Naive thymus-derived CD4-positive, alpha-beta T cell (primary cell): Measurements from ENCODE around the gene FPR2. TPM values are rescaled to one million over a fixed set of nuclear protein-coding genes. Genes with fewer than 3 reads are reported as not detected.

Experiments
- ATAC-seq: fragments of 150-1000 bp; cut with Tn5 transposase; 2 replicates; pipeline ENCODE4 v1.10.0; 2021; ENCODE audit warnings: mild to moderate bottlenecking, moderate library complexity
- CTCF ChIA-PET: fragments of 350-600 bp; sonication (Branson Sonifier 250); formaldehyde crosslinking; loops from one replicate; lab custom pipeline; 2021; ENCODE audit warnings: antibody characterized with exemption; lab: Charles Lee
- POLR2A ChIA-PET: fragments of 350-600 bp; sonication (Branson Sonifier 250); formaldehyde crosslinking; loops from one replicate; lab custom pipeline; 2021; ENCODE audit warnings: antibody characterized with exemption, inconsistent platforms; lab: Charles Lee
- DNase-seq, 9 donors: peaks; one replicate each; pipeline versions ENCODE4 v3.0.0 to v3.0.0-alpha.2; 2020 to 2022; ENCODE audit warnings: mixed read lengths in 1 of 9
- H3K27ac ChIP-seq: one replicate; pipeline ENCODE4 v1.7.0; 2013; ENCODE audit warnings: mild to moderate bottlenecking, low read depth, low read length, moderate library complexity
- H3K27me3 ChIP-seq, 2 donors: one replicate each; pipeline ENCODE4 v1.7.0; 2013; ENCODE audit warnings: low read length in 2 of 2, mild to moderate bottlenecking in 2 of 2, moderate library complexity in 2 of 2; ENCODE audit not compliant: control insufficient read depth in 2 of 2, insufficient read depth in 2 of 2
- H3K36me3 ChIP-seq, 3 experiments: 1 replicate in 2 of 3; 2 replicates in 1 of 3; pipeline ENCODE4 v1.7.0; 2013; ENCODE audit warnings: low read length in 3 of 3, mild to moderate bottlenecking in 3 of 3, moderate library complexity in 1 of 3; ENCODE audit not compliant: insufficient read depth in 3 of 3, control insufficient read depth in 2 of 3
- H3K4me1 ChIP-seq, 2 donors: one replicate each; pipeline ENCODE4 v1.7.0; 2013; ENCODE audit warnings: low read length in 2 of 2, mild to moderate bottlenecking in 2 of 2, moderate library complexity in 1 of 2; ENCODE audit not compliant: control insufficient read depth in 2 of 2, insufficient read depth in 2 of 2
- H3K4me3 ChIP-seq: 2 replicates; pipeline ENCODE4 v1.7.0; 2013; ENCODE audit warnings: mild to moderate bottlenecking, low read length
- H3K9me3 ChIP-seq, 3 experiments: 1 replicate in 2 of 3; 2 replicates in 1 of 3; pipeline ENCODE4 v1.7.0; 2013; ENCODE audit warnings: low read length in 3 of 3; ENCODE audit not compliant: control insufficient read depth in 2 of 3
- H3K27ac Mint-ChIP-seq, 9 donors: one replicate each; pipeline ENCODE4 v1.8.0; 2020 to 2022; ENCODE audit warnings: mixed read lengths in 9 of 9, mild to moderate bottlenecking in 8 of 9, moderate library complexity in 5 of 9, inconsistent platforms in 2 of 9
- H3K27me3 Mint-ChIP-seq, 5 donors: one replicate each; pipeline ENCODE4 v1.8.0; 2021 to 2022; ENCODE audit warnings: mixed read lengths in 5 of 5, mild to moderate bottlenecking in 1 of 5
- H3K36me3 Mint-ChIP-seq, 5 donors: one replicate each; pipeline ENCODE4 v1.8.0; 2020 to 2022; ENCODE audit warnings: mixed read lengths in 5 of 5, mild to moderate bottlenecking in 3 of 5, inconsistent platforms in 1 of 5
- H3K4me1 Mint-ChIP-seq, 7 donors: one replicate each; pipeline ENCODE4 v1.8.0; 2020 to 2022; ENCODE audit warnings: mixed read lengths in 7 of 7, mild to moderate bottlenecking in 3 of 7, inconsistent platforms in 1 of 7
- H3K4me3 Mint-ChIP-seq, 10 donors: one replicate each; pipeline ENCODE4 v1.8.0; 2020 to 2022; ENCODE audit warnings: mild to moderate bottlenecking in 10 of 10, mixed read lengths in 10 of 10, moderate library complexity in 6 of 10, inconsistent platforms in 2 of 10
- H3K9me3 Mint-ChIP-seq, 11 donors: one replicate each; pipeline ENCODE4 v1.8.0; 2020 to 2022; ENCODE audit warnings: mixed read lengths in 11 of 11, mild to moderate bottlenecking in 4 of 11, inconsistent platforms in 1 of 11, moderate library complexity in 1 of 11
- intact Hi-C, 2 donors: fragments of 100-400 bp; cut with micrococcal nuclease; formaldehyde crosslinking; loops; one replicate each; pipeline ENCODE4 v1.15.1; 2023
- polyA plus RNA-seq, 2 donors: library from polyadenylated mRNA; unstranded; fragments of 300-500 nt; fragmentation: Illumina TruSeq; gene quantifications; one replicate each; pipeline ENCODE4 v1.2.3, GENCODE V29; 2021
- total RNA-seq, 6 experiments: library from RNA in 5 of 6; stranded (reverse) in 5 of 6; gene quantifications; 1 replicate in 5 of 6; 2 replicates in 1 of 6; pipeline ENCODE4 v1.2.3 and lab custom pipeline; 2021 to 2026

FPR2 gene, protein sequence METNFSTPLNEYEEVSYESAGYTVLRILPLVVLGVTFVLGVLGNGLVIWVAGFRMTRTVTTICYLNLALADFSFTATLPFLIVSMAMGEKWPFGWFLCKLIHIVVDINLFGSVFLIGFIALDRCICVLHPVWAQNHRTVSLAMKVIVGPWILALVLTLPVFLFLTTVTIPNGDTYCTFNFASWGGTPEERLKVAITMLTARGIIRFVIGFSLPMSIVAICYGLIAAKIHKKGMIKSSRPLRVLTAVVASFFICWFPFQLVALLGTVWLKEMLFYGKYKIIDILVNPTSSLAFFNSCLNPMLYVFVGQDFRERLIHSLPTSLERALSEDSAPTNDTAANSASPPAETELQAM
- total RNA-seq (1 to 10 TPM in 1 of 5 experiments, under 1 TPM in 1, not detected in 3; 0.16 to 7.9 TPM), polyA plus RNA-seq (not detected), total RNA-seq (lab: John Stamatoyannopoulos, UW) (not detected)

DNA sequence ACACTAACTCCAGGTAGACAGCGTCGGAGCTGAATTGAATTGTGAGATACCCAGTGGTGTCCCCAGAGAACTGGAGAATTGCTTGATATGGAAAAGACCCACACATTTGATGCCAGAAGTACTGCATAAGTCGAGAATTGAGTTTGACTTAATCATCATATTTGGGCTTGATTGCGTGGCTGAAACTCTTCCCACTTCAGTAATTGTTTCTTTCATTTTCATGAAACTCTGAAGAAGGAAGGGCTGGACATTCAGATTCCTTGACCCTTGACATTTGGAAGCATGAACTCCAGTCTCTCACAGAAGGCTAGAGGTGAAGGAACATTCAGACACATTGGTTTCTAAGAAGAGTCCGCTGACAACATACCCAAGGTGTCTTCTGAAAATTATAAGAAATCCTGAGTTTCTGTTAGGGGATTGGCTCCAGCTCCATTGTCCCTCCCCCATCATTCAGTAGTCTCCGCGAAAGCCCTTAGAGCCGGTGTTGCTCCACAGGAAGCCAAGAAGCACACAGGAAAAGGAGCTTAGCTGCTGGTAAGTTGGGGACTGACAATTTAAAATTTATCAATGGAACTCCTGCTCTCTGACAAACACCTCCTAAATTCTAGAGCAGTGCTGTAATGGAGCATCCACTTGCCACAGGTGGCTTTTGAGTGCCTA, at the start of gene FPR2:
Gene FPR2, plus strand, starts transcription at position 484 of the 660 bp plus-strand sequence. CDS start 7,479 bp downstream, outside the sequence.
- H3K4me3 Mint-ChIP-seq = no peak within 1 kb of the TSS
- peaks cover 0 to 4% (median 0%) of the 10 kb centered on the region in 7 donors for H3K4me1 Mint-ChIP-seq
- CTCF ChIA-PET = interaction anchor here (0.6 to 1.0 kb wide), 2 partner anchors 8 to 18 kb away, joined by 3 read pairs; no protein-coding TSS in a partner anchor
- no peaks in the 10 kb centered on the region for H3K36me3 ChIP-seq
- peaks cover 0 to 45% (median 41%) of the 10 kb centered on the region in 5 donors for H3K27me3 Mint-ChIP-seq
- H3K27ac Mint-ChIP-seq = peak within 1 kb of the TSS in 1 of 9 donors; percentile 76
- peaks cover 0 to 4% (median 0%) of the 10 kb centered on the region in 5 donors for H3K36me3 Mint-ChIP-seq
- H3K9me3 Mint-ChIP-seq = peaks cover 0 to 35% (median 5%) of the 10 kb centered on the region in 11 donors
- no peaks in the 10 kb centered on the region for H3K27me3 ChIP-seq
- intact Hi-C loops = no loop called here
- ATAC-seq = no peak
- no peak within 1 kb of the TSS for H3K4me3 ChIP-seq
- DNase-seq = no peak
- no peaks in the 10 kb centered on the region for H3K4me1 ChIP-seq
- H3K9me3 ChIP-seq = no peaks in the 10 kb centered on the region
- H3K27ac ChIP-seq = no peak within 1 kb of the TSS
- POLR2A ChIA-PET = no interaction called here

- Mint-ChIP-seq H3K9me3 (peaks cover 0 to 14% (median 1%) of the 10 kb centered on the region in 11 donors), H3K4me1 (peaks cover 0 to 31% (median 9%) of the 10 kb centered on the region in 7 donors), H3K27ac (no peak overlapping the region), H3K4me3 (no peak overlapping the region), H3K36me3 (peaks cover 3 to 16% (median 12%) of the 10 kb centered on the region in 5 donors), H3K27me3 (peaks cover 0 to 17% (median 11%) of the 10 kb centered on the region in 5 donors)
- Histone ChIP-seq H3K4me1 (no peaks in the 10 kb centered on the region), H3K27me3 (no peaks in the 10 kb centered on the region), H3K9me3 (no peaks in the 10 kb centered on the region), H3K36me3 (peaks cover 0 to 3% (median 0%) of the 10 kb centered on the region in 3 experiments), H3K4me3 (no peak overlapping the region), H3K27ac (no peak overlapping the region)
- no peak for DNase-seq
- POLR2A ChIA-PET = no interaction called here
- ATAC-seq = no peak
- intact Hi-C loops = no loop called here
- CTCF ChIA-PET = no interaction called here
Observed at GRCh38 chr19:51711702-51712101, 49.3 kb upstream of the FPR2 start.

DNA sequence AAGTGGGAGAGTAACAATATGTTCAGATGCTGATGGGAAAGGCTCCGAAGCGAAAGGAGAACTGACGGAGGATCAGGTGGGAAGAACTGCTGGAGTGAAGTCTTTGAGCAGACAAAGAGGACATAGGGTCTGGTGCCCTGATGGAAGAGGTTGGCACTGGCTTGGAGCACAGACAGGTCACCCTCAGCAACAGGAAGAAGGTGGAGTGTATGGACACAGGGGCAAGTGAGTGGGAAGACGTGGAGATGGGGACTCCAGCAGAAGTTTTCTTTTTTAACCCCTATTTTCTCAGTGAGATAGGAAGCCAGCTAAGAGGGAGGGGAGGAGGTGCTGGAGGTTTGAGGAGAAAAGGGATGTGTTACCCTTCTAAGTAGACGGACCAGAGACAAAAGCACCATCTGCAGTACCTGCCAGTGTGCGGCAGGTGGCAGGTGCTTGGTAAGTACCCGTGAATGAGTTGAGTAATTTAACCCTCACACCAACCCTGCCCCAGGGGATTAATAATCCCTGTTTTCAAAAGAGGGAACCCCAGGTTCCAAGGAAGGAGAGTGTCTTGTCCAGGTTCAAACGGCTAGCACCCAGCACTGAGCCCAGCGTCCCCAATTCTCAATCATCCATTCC, 48.4 kb upstream of the FPR2 start:
- Histone ChIP-seq H3K27me3 (no peaks in the 10 kb centered on the region), H3K9me3 (no peaks in the 10 kb centered on the region), H3K4me3 (no peak overlapping the region), H3K27ac (no peak overlapping the region), H3K4me1 (no peaks in the 10 kb centered on the region), H3K36me3 (no peaks in the 10 kb centered on the region)
- ChIA-PET POLR2A (interaction anchor here (1.0 kb wide), 1 partner anchor 291 kb away, joined by 3 read pairs; no protein-coding TSS in a partner anchor), CTCF (no interaction called here)
- Mint-ChIP-seq H3K4me3 (no peak overlapping the region), H3K9me3 (peaks cover 0 to 14% (median 1%) of the 10 kb centered on the region in 11 donors), H3K27me3 (peaks cover 0 to 19% (median 13%) of the 10 kb centered on the region in 5 donors), H3K4me1 (peaks cover 0 to 30% (median 9%) of the 10 kb centered on the region in 7 donors), H3K36me3 (peaks cover 0 to 12% (median 8%) of the 10 kb centered on the region in 5 donors), H3K27ac (no peak overlapping the region)
- intact Hi-C loops = no loop called here
- ATAC-seq (no peak), DNase-seq (no peak)

DNA sequence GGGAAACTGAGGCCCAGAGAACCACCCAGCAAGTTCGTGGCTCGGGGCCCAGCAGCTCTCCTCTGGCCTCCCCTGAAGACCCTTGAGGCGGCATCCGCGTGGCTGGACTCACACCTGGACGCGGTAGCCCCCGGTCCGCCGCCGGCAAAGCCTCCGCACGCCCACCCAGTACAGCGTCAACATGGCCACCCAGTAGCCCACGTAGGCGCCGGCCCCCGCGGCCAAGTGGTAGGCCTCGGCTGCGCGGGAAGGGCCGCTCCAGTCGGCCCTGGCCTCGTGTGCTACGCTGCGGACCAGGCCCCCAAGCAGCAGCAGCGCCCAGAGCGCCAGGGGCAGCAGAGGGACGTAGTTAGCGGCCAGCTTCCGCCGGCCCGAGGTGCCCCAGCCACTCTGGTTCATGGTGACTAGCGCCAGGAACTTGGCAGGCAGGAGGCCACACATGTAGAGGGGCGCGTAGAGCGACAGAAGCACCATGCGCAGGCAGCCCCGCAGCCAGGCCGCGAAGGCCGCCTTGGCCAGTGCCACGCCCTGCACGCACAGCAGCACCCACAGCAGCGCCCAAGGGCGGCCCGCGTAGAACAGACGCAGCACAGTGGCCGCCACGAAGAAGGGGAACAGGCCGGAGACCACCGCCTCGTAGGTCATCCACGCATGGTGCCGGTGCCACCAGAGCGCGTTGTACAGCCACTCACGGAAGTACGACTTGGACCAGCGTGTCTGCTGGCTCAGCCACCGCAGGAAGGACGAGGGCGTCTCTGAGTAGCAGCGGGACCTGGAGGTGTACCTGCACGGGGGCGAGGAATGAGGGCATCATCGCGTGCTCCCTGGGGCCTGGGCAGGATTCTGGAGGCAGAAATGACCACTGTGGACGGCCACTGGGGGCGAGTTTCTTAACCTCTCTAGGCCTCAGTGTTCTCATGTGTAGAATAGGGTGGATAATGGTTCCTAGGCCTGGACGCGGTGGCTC, 47.4 kb upstream of the FPR2 start:
- H3K9me3 ChIP-seq = no peaks in the 10 kb centered on the region
- peaks cover 0 to 9% (median 5%) of the 10 kb centered on the region in 5 donors for H3K36me3 Mint-ChIP-seq
- H3K4me1 ChIP-seq = no peaks in the 10 kb centered on the region
- no peaks in the 10 kb centered on the region for H3K36me3 ChIP-seq
- intact Hi-C loops = no loop called here
- H3K4me1 Mint-ChIP-seq = peaks cover 0 to 23% (median 9%) of the 10 kb centered on the region in 7 donors
- peaks cover 7 to 27% (median 19%) of the 10 kb centered on the region in 5 donors for H3K27me3 Mint-ChIP-seq
- ATAC-seq (no peak), DNase-seq (no peak)
- no peak overlapping the region for H3K4me3 Mint-ChIP-seq
- no peaks in the 10 kb centered on the region for H3K27me3 ChIP-seq
- H3K27ac Mint-ChIP-seq = peak overlapping the region in 1 of 9 donors; percentile 80
- ChIA-PET POLR2A (no interaction called here), CTCF (no interaction called here)
- peaks cover 0 to 14% (median 2%) of the 10 kb centered on the region in 11 donors for H3K9me3 Mint-ChIP-seq
- H3K4me3 ChIP-seq = no peak overlapping the region
- no peak overlapping the region for H3K27ac ChIP-seq

DNA sequence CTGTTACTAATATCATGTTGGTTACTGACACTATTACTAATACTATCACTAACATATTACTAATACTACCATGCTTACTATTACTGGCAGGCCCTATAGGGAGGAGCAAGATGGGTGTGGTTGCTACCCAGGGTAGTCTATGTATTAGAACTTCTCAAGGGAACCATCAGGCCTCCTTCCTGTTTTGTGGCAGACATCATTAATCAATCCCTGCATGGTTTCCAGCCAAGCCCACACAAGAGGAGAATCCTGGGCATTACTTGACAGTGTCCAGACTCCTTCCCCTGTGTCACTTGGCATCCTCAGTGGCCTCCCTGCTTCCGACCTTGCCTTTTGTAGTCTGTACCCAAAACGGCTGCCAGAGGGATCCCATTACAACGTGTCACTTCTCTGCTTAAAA, 46.1 kb upstream of the FPR2 start:
- Histone ChIP-seq H3K36me3 (no peaks in the 10 kb centered on the region), H3K27me3 (no peaks in the 10 kb centered on the region), H3K4me1 (no peaks in the 10 kb centered on the region), H3K4me3 (no peak overlapping the region), H3K27ac (no peak overlapping the region), H3K9me3 (no peaks in the 10 kb centered on the region)
- Mint-ChIP-seq H3K27me3 (peaks cover 12 to 35% (median 26%) of the 10 kb centered on the region in 5 donors), H3K9me3 (peaks cover 0 to 15% (median 4%) of the 10 kb centered on the region in 11 donors), H3K4me3 (no peak overlapping the region), H3K36me3 (peaks cover 3 to 12% (median 6%) of the 10 kb centered on the region in 5 donors), H3K4me1 (peaks cover 0 to 24% (median 13%) of the 10 kb centered on the region in 7 donors), H3K27ac (no peak overlapping the region)
- CTCF ChIA-PET = no interaction called here
- ATAC-seq (peak; percentile 42), DNase-seq (no peak)
- POLR2A ChIA-PET = no interaction called here
- intact Hi-C loops = no loop called here
